Colonic mucosa (tissue), 4 donors: ENCODE measurements around the gene ANAPC2. TPM values are rescaled to one million over a fixed set of nuclear protein-coding genes. Genes with fewer than 3 reads are reported as not detected.

Experiments used
- DNase-seq: peaks from one replicate; pipeline ENCODE4 v3.0.0-alpha.2; 2020
- H3K27ac ChIP-seq: fragments of 200-600 bp; one replicate; pipeline ENCODE4 v1.8.0; 2021
- H3K27me3 ChIP-seq: fragments of 200-600 bp; one replicate; pipeline ENCODE4 v1.8.0; 2021
- H3K36me3 ChIP-seq: fragments of 200-600 bp; one replicate; pipeline ENCODE4 v1.8.0; 2021
- H3K4me1 ChIP-seq: fragments of 200-600 bp; one replicate; pipeline ENCODE4 v1.8.0; 2021; ENCODE audit warnings: mild to moderate bottlenecking
- H3K4me3 ChIP-seq: fragments of 200-600 bp; one replicate; pipeline ENCODE4 v1.8.0; 2021
- H3K9ac ChIP-seq, 2 donors: one replicate each; pipeline ENCODE4 v1.7.0; 2013; ENCODE audit warnings: control low read depth in 2 of 2, low read depth in 2 of 2, low read length in 2 of 2
- H3K9me3 ChIP-seq: fragments of 200-600 bp; one replicate; pipeline ENCODE4 v1.8.0; 2021
- intact Hi-C: fragments of 100-400 bp; cut with DNase I; formaldehyde crosslinking; loops from one replicate; pipeline ENCODE4 v1.14.1; 2022
- total RNA-seq, 2 donors: library from RNA; stranded (reverse); fragmentation: NEBNext Ultra II Directional in 1 of 2; extraction: Animal tissue kit (Norgen Biotek cat#: 25700) in 1 of 2; gene quantifications; one replicate each; pipeline ENCODE4 v1.2.1, GENCODE V29; 2021
- TF ChIP-seq, protein P1 (sequence below): fragments of 200-600 bp; IDR thresholded peaks from one replicate; pipeline ENCODE4 v1.8.0; 2022; ENCODE audit warnings: antibody characterized with exemption, mild to moderate bottlenecking
- donor health status: healthy.
- donor health status: DM: no; HTN: no; CAD: no.
- donor health status: DM: no; HTN: no; CAD: no.

Gene ANAPC2
- total RNA-seq, 2 donors from 2014 or later: 33.8 to 67.8 TPM

DNA sequence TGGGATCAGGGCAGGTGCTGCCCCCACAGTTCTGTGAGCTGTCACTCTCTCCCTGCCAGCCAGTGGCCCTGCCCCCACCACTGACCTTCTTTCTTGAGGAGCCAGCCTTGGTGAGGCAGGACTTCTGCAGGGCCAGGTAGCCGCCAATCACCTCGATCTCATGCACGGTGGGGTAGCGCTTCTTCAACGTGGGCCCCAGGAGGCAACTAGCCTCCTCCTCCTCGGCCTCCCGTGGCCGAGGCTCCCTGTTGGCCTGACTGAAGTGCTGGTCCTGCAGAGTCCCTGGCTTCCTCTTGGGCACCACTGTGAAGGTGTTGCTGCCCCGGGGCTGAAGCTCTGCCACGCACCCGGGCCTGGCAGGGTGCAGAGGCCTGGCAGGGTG is 10.5 kb upstream of the ANAPC2 start:
- H3K4me3 ChIP-seq: peak overlapping the region; percentile 50
- peak overlapping the region; percentile 90 for H3K27ac ChIP-seq
- H3K4me1 ChIP-seq: peaks cover 33% of the 10 kb centered on the region
- H3K9ac ChIP-seq: peak overlapping the region; percentile 87 to 92
- intact Hi-C loops: no loop called here
- H3K9me3 ChIP-seq: no peaks in the 10 kb centered on the region
- H3K27me3 ChIP-seq: no peaks in the 10 kb centered on the region
- TF ChIP-seq, protein P1, sequence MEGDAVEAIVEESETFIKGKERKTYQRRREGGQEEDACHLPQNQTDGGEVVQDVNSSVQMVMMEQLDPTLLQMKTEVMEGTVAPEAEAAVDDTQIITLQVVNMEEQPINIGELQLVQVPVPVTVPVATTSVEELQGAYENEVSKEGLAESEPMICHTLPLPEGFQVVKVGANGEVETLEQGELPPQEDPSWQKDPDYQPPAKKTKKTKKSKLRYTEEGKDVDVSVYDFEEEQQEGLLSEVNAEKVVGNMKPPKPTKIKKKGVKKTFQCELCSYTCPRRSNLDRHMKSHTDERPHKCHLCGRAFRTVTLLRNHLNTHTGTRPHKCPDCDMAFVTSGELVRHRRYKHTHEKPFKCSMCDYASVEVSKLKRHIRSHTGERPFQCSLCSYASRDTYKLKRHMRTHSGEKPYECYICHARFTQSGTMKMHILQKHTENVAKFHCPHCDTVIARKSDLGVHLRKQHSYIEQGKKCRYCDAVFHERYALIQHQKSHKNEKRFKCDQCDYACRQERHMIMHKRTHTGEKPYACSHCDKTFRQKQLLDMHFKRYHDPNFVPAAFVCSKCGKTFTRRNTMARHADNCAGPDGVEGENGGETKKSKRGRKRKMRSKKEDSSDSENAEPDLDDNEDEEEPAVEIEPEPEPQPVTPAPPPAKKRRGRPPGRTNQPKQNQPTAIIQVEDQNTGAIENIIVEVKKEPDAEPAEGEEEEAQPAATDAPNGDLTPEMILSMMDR: no peak
- no peaks in the 10 kb centered on the region for H3K36me3 ChIP-seq
- DNase-seq: peak; percentile 61

DNA sequence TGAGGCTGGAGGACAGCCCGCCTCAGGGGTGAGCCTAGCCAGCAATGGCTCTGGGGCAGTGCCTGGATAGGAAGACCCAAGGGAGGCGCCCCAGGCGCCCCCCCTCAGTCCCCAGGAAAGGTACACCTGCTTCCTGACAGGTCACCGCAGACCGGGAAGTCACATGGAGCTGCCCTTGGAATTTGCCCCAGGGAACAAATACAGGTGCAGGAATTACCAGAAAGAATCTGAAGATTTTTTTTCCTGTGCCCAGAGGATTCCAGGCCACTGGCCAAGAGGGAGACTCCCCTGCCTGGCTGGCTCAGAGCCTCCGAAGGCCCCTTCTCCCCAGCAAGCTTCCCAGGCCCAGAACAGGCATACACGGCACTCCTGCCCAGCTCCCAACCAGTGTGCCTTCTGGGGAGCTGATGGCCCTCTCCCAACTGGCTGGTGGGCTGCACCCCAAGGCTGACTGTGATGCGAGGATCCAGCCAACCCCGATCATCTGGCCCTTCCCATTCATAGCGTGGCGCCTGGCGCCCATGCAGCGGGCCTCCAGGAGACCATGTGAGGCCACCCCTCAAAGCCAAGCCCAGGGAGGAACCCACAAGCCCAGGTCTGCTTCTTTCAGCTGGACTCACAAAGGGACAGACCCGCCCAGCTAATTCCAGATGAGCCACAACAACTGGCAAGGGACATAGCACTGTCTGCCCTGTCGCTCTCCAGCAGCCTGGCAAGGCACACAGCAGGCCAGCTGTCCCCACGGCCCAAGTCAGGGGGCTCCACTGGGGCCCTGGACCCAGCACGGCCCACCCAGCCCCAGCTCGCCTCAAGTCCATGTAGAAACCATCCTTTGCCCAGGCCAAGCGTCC is 9.9 kb upstream of the ANAPC2 start:
- Histone ChIP-seq H3K4me3 (peak overlapping the region; percentile 50), H3K9ac (peak overlapping the region; percentile 87 to 92)
- peak; percentile 91 for DNase-seq

DNA sequence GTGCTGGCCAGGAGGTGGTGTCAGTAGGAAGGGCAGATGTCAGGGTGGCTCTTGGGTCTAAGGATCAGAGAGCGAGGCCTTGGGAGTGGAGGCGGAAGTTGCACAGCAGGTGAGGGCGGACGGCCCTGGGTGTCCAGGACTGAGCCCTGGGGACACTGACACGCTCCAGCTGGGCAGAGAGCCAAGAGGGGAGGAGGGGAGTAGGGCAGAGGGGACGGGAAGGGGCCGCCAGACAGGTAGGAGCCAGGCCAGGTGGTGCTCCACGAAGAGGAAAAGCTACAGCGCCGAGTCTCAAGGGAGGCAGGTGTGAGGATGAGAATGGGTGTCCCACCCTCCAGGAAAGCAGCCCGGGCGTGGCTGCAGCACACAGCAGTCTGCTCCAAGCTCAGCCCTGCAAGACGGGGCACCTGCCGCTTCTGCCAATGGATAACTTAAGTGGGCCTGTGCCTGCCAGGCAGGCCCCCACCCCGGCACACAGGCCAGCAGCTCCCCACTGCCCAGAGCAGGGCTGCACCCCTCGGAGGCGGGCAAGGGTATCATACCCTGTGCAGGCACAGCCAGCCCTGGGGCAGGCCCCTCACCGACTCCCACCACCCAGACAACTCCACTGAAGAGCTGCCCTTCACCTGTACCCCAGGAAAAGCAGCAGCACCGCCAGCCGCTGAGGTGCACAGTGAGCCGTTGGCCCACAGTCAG is 7.3 kb upstream of the ANAPC2 start:
- intact Hi-C loops: no loop called here
- H3K27ac ChIP-seq: peak overlapping the region; percentile 90
- TF ChIP-seq, protein P1: no peak
- no peaks in the 10 kb centered on the region for H3K27me3 ChIP-seq
- DNase-seq: peak; percentile 96
- no peaks in the 10 kb centered on the region for H3K9me3 ChIP-seq
- H3K36me3 ChIP-seq: no peaks in the 10 kb centered on the region
- H3K9ac ChIP-seq: peak overlapping the region; percentile 73 to 86
- peaks cover 29% of the 10 kb centered on the region for H3K4me1 ChIP-seq
- H3K4me3 ChIP-seq: peak overlapping the region; percentile 50

More for the DNA sequence above, 9.9 kb upstream of the ANAPC2 start:
- intact Hi-C loops: no loop called here
- H3K27ac ChIP-seq: peak overlapping the region; percentile 90
- H3K4me1 ChIP-seq: peaks cover 33% of the 10 kb centered on the region
- H3K36me3 ChIP-seq: no peaks in the 10 kb centered on the region
- H3K9me3 ChIP-seq: no peaks in the 10 kb centered on the region
- TF ChIP-seq, protein P1: no peak
- no peaks in the 10 kb centered on the region for H3K27me3 ChIP-seq

DNA sequence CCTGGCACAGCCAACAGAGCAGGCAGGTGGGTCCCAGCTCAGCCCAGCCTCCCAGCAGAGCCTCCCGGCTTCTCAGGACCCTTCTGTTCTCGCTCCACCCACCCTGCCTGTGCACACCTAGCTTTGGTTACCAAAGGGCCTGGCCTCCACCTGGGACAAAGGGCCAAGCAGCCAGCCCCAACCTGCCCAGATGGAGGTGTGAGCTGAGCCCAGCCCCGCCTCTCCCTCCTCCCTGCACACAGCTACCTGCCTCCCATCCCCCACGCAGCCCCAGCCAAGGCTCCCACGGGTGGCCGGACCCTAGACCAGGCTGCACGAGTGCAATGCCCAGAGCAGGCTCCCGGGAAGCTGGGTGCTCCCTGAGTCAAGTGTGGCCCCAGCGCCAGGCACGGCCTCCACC is 6.5 kb upstream of the ANAPC2 start:
- Histone ChIP-seq H3K27ac (peak overlapping the region; percentile 90), H3K27me3 (no peaks in the 10 kb centered on the region), H3K4me1 (peaks cover 37% of the 10 kb centered on the region), H3K4me3 (peak overlapping the region; percentile 21), H3K36me3 (no peaks in the 10 kb centered on the region), H3K9ac (peak overlapping the region; percentile 54 to 86), H3K9me3 (no peaks in the 10 kb centered on the region)
- intact Hi-C loops: no loop called here
- peak; percentile 84 for DNase-seq
- TF ChIP-seq, protein P1: no peak

DNA sequence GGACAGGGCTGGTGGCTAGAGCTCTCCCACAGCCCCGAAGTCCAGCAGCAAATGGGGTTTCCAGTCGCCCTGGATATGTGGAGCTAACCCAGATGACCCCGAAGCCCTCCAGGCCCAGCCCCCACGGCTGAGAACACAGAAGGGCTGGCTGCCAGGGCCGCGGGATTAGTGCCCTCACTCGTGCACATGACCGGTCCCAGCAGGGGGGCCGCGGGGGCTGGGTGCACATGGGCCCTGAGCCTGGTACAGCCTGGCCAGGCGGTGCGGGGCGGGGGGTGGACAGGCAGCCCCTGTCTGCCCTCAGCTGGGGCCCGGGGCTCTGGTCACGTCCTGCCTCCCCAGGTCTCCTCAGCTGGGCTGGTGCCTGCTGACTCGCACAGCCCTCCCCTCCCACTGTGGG is 6.0 kb upstream of the ANAPC2 start:
- Histone ChIP-seq H3K27me3 (no peaks in the 10 kb centered on the region), H3K4me1 (peaks cover 42% of the 10 kb centered on the region), H3K36me3 (no peaks in the 10 kb centered on the region), H3K9ac (peak overlapping the region; percentile 54 to 86), H3K27ac (peak overlapping the region; percentile 90), H3K9me3 (no peaks in the 10 kb centered on the region), H3K4me3 (peak overlapping the region; percentile 21)
- intact Hi-C loops: no loop called here
- no peak for DNase-seq
- TF ChIP-seq, protein P1: no peak
